GM10248 (cell line): Measurements from ENCODE around the gene KRTAP3-1.

Experiments
- CTCF ChIA-PET: fragments of 300-600 bp; sonication (Branson Sonifier 250); formaldehyde crosslinking; extraction: SDS; loops from one replicate; lab custom pipeline; 2021; ENCODE audit warnings: antibody characterized with exemption; lab: Yijun Ruan, JAX
- POLR2A ChIA-PET: fragments of 350-650 bp; sonication (Branson Sonifier 250); formaldehyde crosslinking; extraction: SDS; loops from one replicate; lab custom pipeline; 2020; ENCODE audit warnings: antibody characterized with exemption; lab: Yijun Ruan, JAX
- DNase-seq: peaks from one replicate; pipeline ENCODE4 v3.0.0; 2012; ENCODE audit errors: extremely low spot score
- CTCF ChIP-seq: IDR thresholded peaks from 2 replicates; pipeline ENCODE4 v1.5.1; 2012; ENCODE audit warnings: mild to moderate bottlenecking, low read depth; ENCODE audit errors: extremely low read depth, missing control alignments, control extremely low read depth

Gene KRTAP3-1

GRCh38 chr17:40981115-40981514, 27.8 kb downstream of the KRTAP3-1 start:
- no peak for DNase-seq
- CTCF ChIA-PET, result no interaction called here
- POLR2A ChIA-PET, result no interaction called here
- no peak for TF ChIP-seq CTCF

DNA sequence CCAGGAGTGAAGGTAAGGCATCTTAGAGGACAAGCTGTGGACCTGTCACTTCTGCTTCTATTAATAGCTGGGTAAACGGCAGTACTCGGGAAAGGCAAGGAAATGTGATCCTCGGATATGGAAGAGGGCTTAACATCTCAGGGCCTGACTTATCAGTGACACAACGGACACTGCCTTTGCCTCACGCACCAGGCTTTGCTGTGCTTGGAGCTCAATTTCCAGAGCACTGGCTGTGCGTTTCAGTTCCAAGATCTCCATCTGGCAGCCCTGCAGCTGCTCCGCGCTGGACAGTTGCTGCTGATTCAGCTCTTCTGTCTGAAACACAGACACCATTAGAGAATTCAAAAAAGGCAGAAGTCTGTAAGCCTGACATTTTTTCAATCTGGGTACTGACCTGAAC, 28.3 kb downstream of the KRTAP3-1 start:
- POLR2A ChIA-PET, result no interaction called here
- no peak for DNase-seq
- CTCF ChIA-PET, result interaction anchor here (1.7 kb wide), 1 partner anchor 8 kb away, joined by 4 read pairs; no protein-coding TSS in a partner anchor
- no peak for TF ChIP-seq CTCF

- CTCF ChIA-PET, result interaction anchor here (1.7 kb wide), 1 partner anchor 9 kb away, joined by 4 read pairs; no protein-coding TSS in a partner anchor
- no peak for DNase-seq
- no peak for TF ChIP-seq CTCF
- POLR2A ChIA-PET, result no interaction called here
Measured at GRCh38 chr17:40980117-40980516, 28.8 kb downstream of the KRTAP3-1 start.

- ChIA-PET POLR2A (no interaction called here), CTCF (interaction anchor here (1.7 kb wide), 1 partner anchor 10 kb away, joined by 4 read pairs; no protein-coding TSS in a partner anchor)
- no peak for TF ChIP-seq CTCF
- DNase-seq, result no peak
Measured at GRCh38 chr17:40978575-40979151, 30.3 kb downstream of the KRTAP3-1 start.

- DNase-seq, result no peak
- ChIA-PET POLR2A (no interaction called here), CTCF (no interaction called here)
- no peak for TF ChIP-seq CTCF
Measured at GRCh38 chr17:40975516-40975915, 33.4 kb downstream of the KRTAP3-1 start.

DNA sequence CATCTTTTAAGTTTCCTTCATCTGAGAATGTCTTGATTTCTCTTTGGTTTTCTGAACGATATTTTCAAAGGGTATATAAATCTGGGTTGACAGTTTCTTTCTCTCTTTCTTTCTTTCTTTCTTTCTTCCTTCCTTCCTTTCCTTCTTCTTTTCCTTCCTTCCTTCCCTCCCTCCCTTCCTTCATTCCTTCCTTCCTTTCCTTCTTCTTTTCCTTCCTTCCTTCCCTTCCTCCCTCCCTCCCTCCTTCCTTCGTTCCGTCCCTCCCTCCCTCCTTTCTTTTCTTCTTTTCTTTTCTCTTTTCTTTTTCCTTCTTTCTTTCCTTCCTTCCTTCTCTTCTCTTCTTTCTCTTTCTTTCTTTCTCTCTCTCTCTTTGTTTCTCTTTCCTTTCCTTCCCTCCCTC, 34.6 kb downstream of the KRTAP3-1 start:
- ChIA-PET CTCF (no interaction called here), POLR2A (no interaction called here)
- DNase-seq, result no peak
- no peak for TF ChIP-seq CTCF
